MM.1S (cell line): ENCODE results near the gene OR13G1.

Experiments
- DNase-seq: peaks from one replicate; pipeline ENCODE4 v3.0.0-alpha.2; 2015
- H2AFZ ChIP-seq: fragments of 300-600 bp; sonication (generic); 2 replicates; pipeline ENCODE4 v1.6.0; 2016; ENCODE audit warnings: antibody characterized with exemption, low read length
- H3F3A ChIP-seq: fragments of 300-600 bp; sonication (generic); 2 replicates; pipeline ENCODE4 v1.6.1; 2016; ENCODE audit warnings: mild to moderate bottlenecking, antibody characterized with exemption, low read length, moderate library complexity, mixed read lengths; ENCODE audit not compliant: insufficient read depth
- H3K27ac ChIP-seq: fragments of 300-600 bp; sonication (generic); 2 replicates; pipeline ENCODE4 v1.5.1; 2016; ENCODE audit warnings: mild to moderate bottlenecking, low read length
- H3K27me3 ChIP-seq: fragments of 300-600 bp; sonication (generic); replicated peaks from 2 replicates; pipeline ENCODE4 v1.6.0; 2016; ENCODE audit warnings: low read length; ENCODE audit not compliant: insufficient read depth
- H3K36me3 ChIP-seq: fragments of 300-600 bp; sonication (generic); replicated peaks from 2 replicates; pipeline ENCODE4 v1.6.1; 2016; ENCODE audit warnings: mild to moderate bottlenecking, low read length, mixed read lengths; ENCODE audit not compliant: insufficient read depth
- H3K4me1 ChIP-seq: fragments of 300-600 bp; sonication (generic); 2 replicates; pipeline ENCODE4 v1.6.1; 2016; ENCODE audit warnings: low read length, mixed read lengths
- H3K4me2 ChIP-seq: fragments of 300-600 bp; sonication (generic); 2 replicates; pipeline ENCODE4 v1.6.0; 2016; ENCODE audit warnings: low read depth, low read length
- H3K4me3 ChIP-seq: fragments of 300-600 bp; sonication (generic); 2 replicates; pipeline ENCODE4 v1.5.1; 2016; ENCODE audit warnings: low read length, mixed read lengths
- H3K79me2 ChIP-seq: fragments of 300-600 bp; sonication (generic); 2 replicates; pipeline ENCODE4 v1.6.1; 2016; ENCODE audit warnings: mixed run types, low read length, mixed read lengths
- H3K9ac ChIP-seq: fragments of 300-600 bp; sonication (generic); 2 replicates; pipeline ENCODE4 v1.6.1; 2016; ENCODE audit warnings: low read length, mixed read lengths
- H3K9me2 ChIP-seq: fragments of 300-600 bp; sonication (generic); replicated peaks from 2 replicates; pipeline ENCODE4 v1.6.1; 2016; ENCODE audit warnings: mild to moderate bottlenecking, low read length, mixed read lengths; ENCODE audit not compliant: insufficient read depth
- H3K9me3 ChIP-seq: fragments of 300-600 bp; sonication (generic); replicated peaks from 2 replicates; pipeline ENCODE4 v1.6.1; 2016; ENCODE audit warnings: mild to moderate bottlenecking, low read length, mixed read lengths; ENCODE audit not compliant: insufficient read depth
- H4K20me1 ChIP-seq: fragments of 300-600 bp; sonication (generic); 2 replicates; pipeline ENCODE4 v1.6.1; 2016; ENCODE audit warnings: mild to moderate bottlenecking, low read length, moderate library complexity, mixed read lengths; ENCODE audit not compliant: insufficient read depth
- CTCF ChIP-seq: fragments of 300-600 bp; sonication (generic); IDR thresholded peaks from 2 replicates; pipeline ENCODE4 v1.5.1; 2016; ENCODE audit warnings: antibody characterized with exemption, low read length, mixed read lengths
- EZH2 ChIP-seq: fragments of 300-600 bp; sonication (generic); optimal IDR thresholded peaks from 2 replicates; pipeline ENCODE3; 2017; ENCODE audit warnings: low read depth, mild to moderate bottlenecking, antibody characterized with exemption, low read length, mixed read lengths
- EZH2phosphoT487 ChIP-seq: fragments of 300-600 bp; sonication (generic); IDR thresholded peaks from 2 replicates; pipeline ENCODE4 v1.6.1; 2018; ENCODE audit warnings: antibody characterized with exemption, low read length

Gene OR13G1

GRCh38 chr1:247679639-247680038 is at the start of gene OR13G1:
TSS of gene OR13G1 (minus strand) at chr1:247679739. CDS start at chr1:247673041, 6,698 bp downstream.
- H2AFZ ChIP-seq: no peak within 1 kb of the TSS
- no peak within 1 kb of the TSS for H3K4me3 ChIP-seq
- no peak for DNase-seq
- no peaks in the 10 kb centered on the region for H3K9me3 ChIP-seq
- no peaks in the 10 kb centered on the region for H3K79me2 ChIP-seq
- no peaks in the 10 kb centered on the region for H3K36me3 ChIP-seq
- TF ChIP-seq EZH2phosphoT487: no peak
- TF ChIP-seq CTCF: no peak
- no peak for TF ChIP-seq EZH2
- H3F3A ChIP-seq: no peaks in the 10 kb centered on the region
- H4K20me1 ChIP-seq: no peaks in the 10 kb centered on the region
- H3K9me2 ChIP-seq: no peaks in the 10 kb centered on the region
- H3K27me3 ChIP-seq: no peaks in the 10 kb centered on the region
- H3K27ac ChIP-seq: no peak within 1 kb of the TSS
- H3K9ac ChIP-seq: no peak within 1 kb of the TSS
- no peaks in the 10 kb centered on the region for H3K4me1 ChIP-seq
- no peak within 1 kb of the TSS for H3K4me2 ChIP-seq

GRCh38 chr1:247721222-247721621 is 41.7 kb upstream of the OR13G1 start:
- H3K4me3 ChIP-seq: no peak overlapping the region
- no peaks in the 10 kb centered on the region for H3K9me2 ChIP-seq
- no peaks in the 10 kb centered on the region for H3K27me3 ChIP-seq
- no peak overlapping the region for H3K27ac ChIP-seq
- DNase-seq: no peak
- no peaks in the 10 kb centered on the region for H3K79me2 ChIP-seq
- TF ChIP-seq EZH2phosphoT487 (no peak), EZH2 (no peak), CTCF (no peak)
- H3K9ac ChIP-seq: no peak overlapping the region
- no peaks in the 10 kb centered on the region for H3K36me3 ChIP-seq
- no peaks in the 10 kb centered on the region for H3F3A ChIP-seq
- no peak overlapping the region for H3K4me2 ChIP-seq
- no peak overlapping the region for H2AFZ ChIP-seq
- H3K9me3 ChIP-seq: no peaks in the 10 kb centered on the region
- no peaks in the 10 kb centered on the region for H4K20me1 ChIP-seq
- no peaks in the 10 kb centered on the region for H3K4me1 ChIP-seq

GRCh38 chr1:247716546-247716945 is 37.0 kb upstream of the OR13G1 start, which contains the start of gene OR6F1:
TSS of gene OR6F1 (minus strand) at chr1:247716646. CDS start at chr1:247712755, 3,891 bp downstream.
- H3K27ac ChIP-seq: no peak within 1 kb of the TSS
- H4K20me1 ChIP-seq: no peaks in the 10 kb centered on the region
- no peak within 1 kb of the TSS for H3K9ac ChIP-seq
- H2AFZ ChIP-seq: no peak within 1 kb of the TSS
- no peak for DNase-seq
- TF ChIP-seq CTCF: no peak
- no peak for TF ChIP-seq EZH2
- no peak for TF ChIP-seq EZH2phosphoT487
- no peaks in the 10 kb centered on the region for H3K36me3 ChIP-seq
- no peak within 1 kb of the TSS for H3K4me3 ChIP-seq
- no peaks in the 10 kb centered on the region for H3K27me3 ChIP-seq
- no peak within 1 kb of the TSS for H3K4me2 ChIP-seq
- no peaks in the 10 kb centered on the region for H3K9me2 ChIP-seq
- H3K9me3 ChIP-seq: no peaks in the 10 kb centered on the region
- no peaks in the 10 kb centered on the region for H3F3A ChIP-seq
- H3K79me2 ChIP-seq: no peaks in the 10 kb centered on the region
- no peaks in the 10 kb centered on the region for H3K4me1 ChIP-seq
